ENCODE data around the gene GPX6.

Gene GPX6, protein sequence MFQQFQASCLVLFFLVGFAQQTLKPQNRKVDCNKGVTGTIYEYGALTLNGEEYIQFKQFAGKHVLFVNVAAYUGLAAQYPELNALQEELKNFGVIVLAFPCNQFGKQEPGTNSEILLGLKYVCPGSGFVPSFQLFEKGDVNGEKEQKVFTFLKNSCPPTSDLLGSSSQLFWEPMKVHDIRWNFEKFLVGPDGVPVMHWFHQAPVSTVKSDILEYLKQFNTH

DNA sequence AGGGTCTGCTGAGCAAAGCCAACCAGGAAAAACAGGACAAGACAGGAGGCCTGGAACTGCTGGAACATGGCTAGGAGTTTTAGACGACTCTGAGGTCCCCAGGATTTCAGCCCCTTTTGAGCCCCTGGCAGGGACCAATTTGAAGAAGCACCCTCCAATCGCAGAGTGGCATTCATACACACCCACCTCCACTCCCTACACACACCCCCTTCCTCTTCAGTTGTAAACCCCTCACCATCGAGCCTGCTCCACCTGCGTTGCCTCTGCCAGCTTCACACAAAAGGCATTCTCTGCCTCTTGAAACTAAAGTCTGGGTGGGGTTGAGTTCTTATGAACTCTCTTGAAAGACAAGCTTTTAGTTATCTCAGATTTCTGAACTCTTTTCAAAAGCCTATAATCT is at the start of gene GPX6:
GPX6 (minus strand) TSS at position 118 of the 400 bp plus-strand sequence; CDS start at position 68, 50 bp downstream.
- no peak for DNase-seq (ENCODE audit: low read depth, low spot score)
- no peak for TF ChIP-seq ZNF274 (IDR thresholded peaks at IDR 0.05; ENCODE audit: low read depth, low read length)
- no peak for TF ChIP-seq YY1 (IDR thresholded peaks at IDR 0.05; ENCODE audit: insufficient read depth, insufficient read length)
- no peak for TF ChIP-seq SUZ12 (IDR thresholded peaks at IDR 0.05; ENCODE audit: extremely low read depth, insufficient read depth, insufficient read length)
- Histone ChIP-seq H3K4me1 (ENCODE audit: insufficient read depth, insufficient read length) (no peaks in the 10 kb centered on the region), H3K27me3 (ENCODE audit: insufficient read depth, insufficient read length) (no peaks in the 10 kb centered on the region), H3K36me3 (ENCODE audit: insufficient read depth, insufficient read length, low read length) (no peaks in the 10 kb centered on the region), H3K9ac (ENCODE audit: insufficient read length, low read depth) (no peak within 1 kb of the TSS), H3K4me3 (ENCODE audit: insufficient read length, low read depth) (no peak within 1 kb of the TSS), H3K9me3 (ENCODE audit: insufficient read depth, low read length) (peaks cover 8% of the 10 kb centered on the region; the same call in 1 of the 2 replicates)

DNA sequence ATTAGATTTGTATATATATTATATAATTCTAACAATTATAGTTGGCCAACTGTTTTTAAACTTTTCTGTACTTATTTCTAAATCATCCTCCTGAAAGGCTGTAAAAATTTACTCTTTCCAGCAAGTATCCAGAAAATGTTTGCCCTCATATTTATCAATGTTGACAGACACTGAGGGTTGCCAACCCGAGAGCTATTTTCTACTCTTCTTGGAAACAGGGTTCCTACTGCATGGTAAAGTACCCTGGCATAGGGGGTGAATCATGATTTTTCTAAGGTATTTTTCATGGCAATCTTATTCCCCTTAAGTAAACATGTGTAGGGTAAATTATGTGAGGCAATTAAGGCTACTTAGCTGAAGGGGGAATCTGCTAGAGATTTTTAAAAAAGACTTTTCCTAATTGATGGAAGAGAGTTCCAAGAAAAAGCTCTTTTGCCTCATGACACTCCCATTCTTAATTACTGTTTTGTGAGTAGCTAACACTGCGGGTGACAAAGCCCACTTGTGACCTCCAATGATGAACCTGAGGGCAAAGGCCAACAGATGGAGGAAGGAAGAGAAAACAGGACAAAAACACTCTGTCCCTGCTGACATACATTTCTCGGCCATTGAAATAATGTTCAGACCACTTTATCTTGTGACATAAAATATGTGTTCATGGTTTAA is 48.0 kb upstream of the GPX6 start:
- no peak for DNase-seq (ENCODE audit: low read depth, low spot score)
- Histone ChIP-seq H3K9me3 (ENCODE audit: insufficient read depth, low read length) (peaks cover 5% of the 10 kb centered on the region; the same call in 1 of the 2 replicates), H3K4me1 (ENCODE audit: insufficient read depth, insufficient read length) (no peaks in the 10 kb centered on the region), H3K36me3 (ENCODE audit: insufficient read depth, insufficient read length, low read length) (no peaks in the 10 kb centered on the region), H3K27me3 (ENCODE audit: insufficient read depth, insufficient read length) (no peaks in the 10 kb centered on the region), H3K9ac (ENCODE audit: insufficient read length, low read depth) (no peak overlapping the region), H3K4me3 (ENCODE audit: insufficient read length, low read depth) (no peak overlapping the region)
- TF ChIP-seq YY1 (IDR thresholded peaks at IDR 0.05; ENCODE audit: insufficient read depth, insufficient read length) (no peak), ZNF274 (IDR thresholded peaks at IDR 0.05; ENCODE audit: low read depth, low read length) (no peak), SUZ12 (IDR thresholded peaks at IDR 0.05; ENCODE audit: extremely low read depth, insufficient read depth, insufficient read length) (no peak)

DNA sequence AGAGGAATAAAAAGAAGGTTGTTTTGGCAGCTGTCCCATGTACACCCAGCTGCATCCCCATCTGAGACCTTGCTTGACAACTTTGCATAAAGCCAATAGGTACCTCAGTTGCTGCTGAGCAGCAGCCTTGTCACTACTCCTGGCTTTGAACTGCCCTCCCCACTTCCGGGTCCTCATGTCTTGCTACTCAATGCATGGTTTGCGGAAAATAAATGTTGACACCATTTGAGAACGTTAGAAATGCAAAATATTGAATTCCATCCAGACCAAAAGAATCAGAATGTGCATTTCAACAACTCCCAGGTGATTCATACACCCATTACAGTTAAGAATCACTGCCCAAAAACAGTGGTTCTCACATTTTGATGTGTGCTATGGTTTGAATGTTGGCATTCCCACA is 43.0 kb upstream of the GPX6 start:
- Histone ChIP-seq H3K4me3 (ENCODE audit: insufficient read length, low read depth) (no peak overlapping the region), H3K9me3 (ENCODE audit: insufficient read depth, low read length) (no peaks in the 10 kb centered on the region), H3K4me1 (ENCODE audit: insufficient read depth, insufficient read length) (no peaks in the 10 kb centered on the region), H3K27me3 (ENCODE audit: insufficient read depth, insufficient read length) (no peaks in the 10 kb centered on the region), H3K36me3 (ENCODE audit: insufficient read depth, insufficient read length, low read length) (no peaks in the 10 kb centered on the region), H3K9ac (ENCODE audit: insufficient read length, low read depth) (no peak overlapping the region)
- TF ChIP-seq SUZ12 (IDR thresholded peaks at IDR 0.05; ENCODE audit: extremely low read depth, insufficient read depth, insufficient read length) (no peak), ZNF274 (IDR thresholded peaks at IDR 0.05; ENCODE audit: low read depth, low read length) (no peak), YY1 (IDR thresholded peaks at IDR 0.05; ENCODE audit: insufficient read depth, insufficient read length) (no peak)
- DNase-seq (ENCODE audit: low read depth, low spot score), result no peak

DNA sequence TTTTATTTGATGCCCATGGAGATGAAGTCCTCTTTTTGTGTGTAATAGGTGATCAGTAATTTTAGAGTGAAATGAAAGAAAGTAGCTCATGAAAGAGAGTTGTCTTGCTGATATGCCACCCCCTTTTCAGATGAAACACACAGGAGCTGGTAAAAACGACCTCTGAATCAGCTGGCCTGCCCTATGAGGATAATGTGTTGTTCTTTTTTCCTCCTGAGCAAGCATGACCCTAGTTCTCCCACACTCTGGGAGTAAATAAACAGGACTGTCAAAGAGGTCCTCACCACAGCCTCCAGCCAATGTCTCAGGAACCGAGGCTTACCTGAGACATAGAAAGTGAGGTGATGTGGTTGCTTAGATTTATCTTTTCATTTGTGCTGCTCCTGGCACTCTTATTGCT is 39.5 kb upstream of the GPX6 start:
- no peak overlapping the region for H3K4me3 ChIP-seq (ENCODE audit: insufficient read length, low read depth)
- H3K27me3 ChIP-seq (ENCODE audit: insufficient read depth, insufficient read length), result no peaks in the 10 kb centered on the region
- no peak for DNase-seq (ENCODE audit: low read depth, low spot score)
- H3K9me3 ChIP-seq (ENCODE audit: insufficient read depth, low read length), result no peaks in the 10 kb centered on the region
- no peaks in the 10 kb centered on the region for H3K36me3 ChIP-seq (ENCODE audit: insufficient read depth, insufficient read length, low read length)
- no peaks in the 10 kb centered on the region for H3K4me1 ChIP-seq (ENCODE audit: insufficient read depth, insufficient read length)
- no peak overlapping the region for H3K9ac ChIP-seq (ENCODE audit: insufficient read length, low read depth)
- no peak for TF ChIP-seq SUZ12 (IDR thresholded peaks at IDR 0.05; ENCODE audit: extremely low read depth, insufficient read depth, insufficient read length)
- no peak for TF ChIP-seq ZNF274 (IDR thresholded peaks at IDR 0.05; ENCODE audit: low read depth, low read length)
- no peak for TF ChIP-seq YY1 (IDR thresholded peaks at IDR 0.05; ENCODE audit: insufficient read depth, insufficient read length)

DNA sequence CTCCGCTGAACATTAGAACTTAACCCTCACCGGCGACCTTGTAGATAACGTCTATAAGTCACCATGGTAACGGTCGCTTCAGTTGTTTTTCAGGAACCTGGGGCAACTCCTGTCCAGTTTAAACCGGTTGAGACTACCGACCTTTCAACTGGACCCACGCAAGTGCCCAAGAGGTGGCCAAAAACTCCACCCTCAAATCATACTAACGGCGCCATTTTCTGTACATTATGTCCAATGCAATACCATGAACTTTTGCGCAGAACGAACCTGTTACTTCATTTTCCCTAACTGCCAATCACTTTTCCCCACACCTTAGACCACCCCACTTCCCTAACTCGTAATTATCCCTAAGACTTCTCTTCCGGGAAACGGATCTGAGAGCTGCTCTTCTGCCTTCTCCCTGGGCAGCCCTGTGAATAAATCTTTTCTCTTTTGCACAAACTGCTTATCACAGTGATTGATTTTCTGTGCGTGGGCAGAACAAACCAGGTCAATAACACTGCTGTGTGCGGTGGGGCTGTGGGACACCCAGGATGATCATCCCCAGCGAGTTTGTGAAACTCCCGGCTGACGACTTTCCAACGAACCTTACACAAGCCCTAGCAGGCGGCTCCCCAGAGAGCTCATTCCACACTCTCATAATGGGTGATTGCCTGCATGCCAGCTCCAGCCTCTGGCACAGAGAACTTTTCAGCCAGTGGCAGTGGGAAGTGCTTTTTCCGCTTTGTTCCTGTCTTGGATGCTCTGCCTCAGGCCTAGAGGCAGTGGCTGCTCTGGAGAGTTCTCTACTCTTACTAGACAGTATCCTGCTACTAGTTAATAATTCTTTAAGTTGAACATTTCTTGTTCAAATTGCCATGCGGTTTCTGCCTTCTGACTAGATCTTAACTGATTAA is 38.6 kb upstream of the GPX6 start:
- no peaks in the 10 kb centered on the region for H3K27me3 ChIP-seq (ENCODE audit: insufficient read depth, insufficient read length)

DNA sequence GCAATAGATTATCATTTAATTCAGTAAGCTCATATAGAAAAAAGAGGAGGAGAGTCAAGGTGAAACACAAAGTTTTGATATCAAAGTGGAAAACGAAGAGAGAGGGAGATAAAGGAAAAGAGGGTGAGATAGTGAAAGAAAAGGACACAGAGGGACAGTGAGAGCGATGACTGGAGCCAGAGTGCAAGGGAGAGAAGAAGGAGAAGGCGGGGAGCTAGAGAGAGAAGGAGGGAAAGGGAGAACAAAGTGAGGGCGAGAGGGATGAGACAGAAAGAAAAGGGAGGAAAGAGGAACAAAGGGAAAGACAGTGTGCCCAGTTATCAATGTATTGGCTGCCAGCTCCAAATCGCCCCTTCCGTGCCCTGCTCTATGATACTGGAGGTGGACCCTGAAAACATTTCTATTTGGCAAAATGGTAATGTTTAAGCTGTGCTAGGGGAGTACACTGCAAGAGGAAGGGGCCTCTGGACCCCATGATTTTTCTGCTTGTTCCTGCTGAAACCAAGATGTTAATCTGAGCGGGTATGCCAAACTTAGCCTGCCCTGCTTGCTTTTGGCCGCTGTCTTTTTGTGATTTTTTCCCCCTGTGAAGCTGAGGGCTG is 37.9 kb upstream of the GPX6 start:
- no peak for DNase-seq (ENCODE audit: low read depth, low spot score)
- H3K4me1 ChIP-seq (ENCODE audit: insufficient read depth, insufficient read length), result no peaks in the 10 kb centered on the region
- H3K27me3 ChIP-seq (ENCODE audit: insufficient read depth, insufficient read length), result no peaks in the 10 kb centered on the region

More for the DNA sequence above, 38.6 kb upstream of the GPX6 start:
- Histone ChIP-seq H3K36me3 (ENCODE audit: insufficient read depth, insufficient read length, low read length) (no peaks in the 10 kb centered on the region), H3K4me3 (ENCODE audit: insufficient read length, low read depth) (no peak overlapping the region), H3K9ac (ENCODE audit: insufficient read length, low read depth) (no peak overlapping the region), H3K4me1 (ENCODE audit: insufficient read depth, insufficient read length) (no peaks in the 10 kb centered on the region), H3K9me3 (ENCODE audit: insufficient read depth, low read length) (no peaks in the 10 kb centered on the region)
- TF ChIP-seq SUZ12 (IDR thresholded peaks at IDR 0.05; ENCODE audit: extremely low read depth, insufficient read depth, insufficient read length), result no peak
- DNase-seq (ENCODE audit: low read depth, low spot score), result no peak

More for the DNA sequence above, 37.9 kb upstream of the GPX6 start:
- Histone ChIP-seq H3K9ac (ENCODE audit: insufficient read length, low read depth) (no peak overlapping the region), H3K36me3 (ENCODE audit: insufficient read depth, insufficient read length, low read length) (no peaks in the 10 kb centered on the region), H3K9me3 (ENCODE audit: insufficient read depth, low read length) (no peaks in the 10 kb centered on the region), H3K4me3 (ENCODE audit: insufficient read length, low read depth) (no peak overlapping the region)
- TF ChIP-seq SUZ12 (IDR thresholded peaks at IDR 0.05; ENCODE audit: extremely low read depth, insufficient read depth, insufficient read length) (no peak), ZNF274 (IDR thresholded peaks at IDR 0.05; ENCODE audit: low read depth, low read length) (no peak), YY1 (IDR thresholded peaks at IDR 0.05; ENCODE audit: insufficient read depth, insufficient read length) (no peak)

Data from NT2/D1 (cell line).